Peyer's patch (tissue), 4 donors: ENCODE data around the gene LURAP1L.

Source experiments
- POLR2A ChIP-seq, 2 donors: fragments of 450-650 bp; IDR thresholded peaks; one replicate each; pipeline ENCODE4 v1.5.1; 2017; ENCODE audit warnings: antibody characterized with exemption in 2 of 2, mild to moderate bottlenecking in 2 of 2, moderate library complexity in 2 of 2
- TF ChIP-seq, protein P1 (sequence below), 6 experiments: fragments of 450-650 bp in 4 of 6; fragments of 200-600 bp in 2 of 6; sonication (generic) in 1 of 6; IDR thresholded peaks; one replicate each; pipeline ENCODE4 v1.5.1; 2017 to 2019; ENCODE audit warnings: antibody characterized with exemption in 6 of 6, mild to moderate bottlenecking in 3 of 6, moderate library complexity in 1 of 6

GRCh38 chr9:12753931-12754330 lies 20.9 kb upstream of the LURAP1L start:
- TF ChIP-seq POLR2A (IDR thresholded peaks at IDR 0.05) = no peak
- TF ChIP-seq, protein P1, sequence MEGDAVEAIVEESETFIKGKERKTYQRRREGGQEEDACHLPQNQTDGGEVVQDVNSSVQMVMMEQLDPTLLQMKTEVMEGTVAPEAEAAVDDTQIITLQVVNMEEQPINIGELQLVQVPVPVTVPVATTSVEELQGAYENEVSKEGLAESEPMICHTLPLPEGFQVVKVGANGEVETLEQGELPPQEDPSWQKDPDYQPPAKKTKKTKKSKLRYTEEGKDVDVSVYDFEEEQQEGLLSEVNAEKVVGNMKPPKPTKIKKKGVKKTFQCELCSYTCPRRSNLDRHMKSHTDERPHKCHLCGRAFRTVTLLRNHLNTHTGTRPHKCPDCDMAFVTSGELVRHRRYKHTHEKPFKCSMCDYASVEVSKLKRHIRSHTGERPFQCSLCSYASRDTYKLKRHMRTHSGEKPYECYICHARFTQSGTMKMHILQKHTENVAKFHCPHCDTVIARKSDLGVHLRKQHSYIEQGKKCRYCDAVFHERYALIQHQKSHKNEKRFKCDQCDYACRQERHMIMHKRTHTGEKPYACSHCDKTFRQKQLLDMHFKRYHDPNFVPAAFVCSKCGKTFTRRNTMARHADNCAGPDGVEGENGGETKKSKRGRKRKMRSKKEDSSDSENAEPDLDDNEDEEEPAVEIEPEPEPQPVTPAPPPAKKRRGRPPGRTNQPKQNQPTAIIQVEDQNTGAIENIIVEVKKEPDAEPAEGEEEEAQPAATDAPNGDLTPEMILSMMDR (IDR thresholded peaks at IDR 0.05) = no peak
